Measurements from ENCODE around the gene ZNF611. TPM values are rescaled to one million over a fixed set of nuclear protein-coding genes. Genes with fewer than 3 reads are reported as not detected.
"Not testable (repeated sequence)": the region's sequence is repeated elsewhere in the genome, so short reads cannot be mapped to it uniquely, and the experiment has no call there.

The ZNF611 gene
- total RNA-seq, 1 experiment from 2014 or later = 22.4 TPM

- no peak overlapping the region for H3K4me3 Mint-ChIP-seq
- H3K27me3 Mint-ChIP-seq (ENCODE audit: low read depth) = peaks cover 25% of the 10 kb centered on the region
- no peak for TF ChIP-seq IRF2 (CRISPR knock-in tag; IDR thresholded peaks at IDR 0.05; ENCODE audit: borderline replicate concordance, low read depth)
- TF ChIP-seq, protein P1, sequence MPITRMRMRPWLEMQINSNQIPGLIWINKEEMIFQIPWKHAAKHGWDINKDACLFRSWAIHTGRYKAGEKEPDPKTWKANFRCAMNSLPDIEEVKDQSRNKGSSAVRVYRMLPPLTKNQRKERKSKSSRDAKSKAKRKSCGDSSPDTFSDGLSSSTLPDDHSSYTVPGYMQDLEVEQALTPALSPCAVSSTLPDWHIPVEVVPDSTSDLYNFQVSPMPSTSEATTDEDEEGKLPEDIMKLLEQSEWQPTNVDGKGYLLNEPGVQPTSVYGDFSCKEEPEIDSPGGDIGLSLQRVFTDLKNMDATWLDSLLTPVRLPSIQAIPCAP (CRISPR knock-in tag; IDR thresholded peaks at IDR 0.05) = no peak
- TF ChIP-seq ZNF232 (CRISPR knock-in tag; IDR thresholded peaks at IDR 0.05) = no peak
- no peak for TF ChIP-seq NR1H2 (CRISPR knock-in tag; IDR thresholded peaks at IDR 0.05)
- no peak for TF ChIP-seq AR (CRISPR knock-in tag; IDR thresholded peaks at IDR 0.05)
- TF ChIP-seq CREB1 (CRISPR knock-in tag; IDR thresholded peaks at IDR 0.05) = no peak
- no peak for TF ChIP-seq KAT7 (CRISPR knock-in tag; IDR thresholded peaks at IDR 0.05; ENCODE audit: borderline replicate concordance)
- TF ChIP-seq, protein P2, sequence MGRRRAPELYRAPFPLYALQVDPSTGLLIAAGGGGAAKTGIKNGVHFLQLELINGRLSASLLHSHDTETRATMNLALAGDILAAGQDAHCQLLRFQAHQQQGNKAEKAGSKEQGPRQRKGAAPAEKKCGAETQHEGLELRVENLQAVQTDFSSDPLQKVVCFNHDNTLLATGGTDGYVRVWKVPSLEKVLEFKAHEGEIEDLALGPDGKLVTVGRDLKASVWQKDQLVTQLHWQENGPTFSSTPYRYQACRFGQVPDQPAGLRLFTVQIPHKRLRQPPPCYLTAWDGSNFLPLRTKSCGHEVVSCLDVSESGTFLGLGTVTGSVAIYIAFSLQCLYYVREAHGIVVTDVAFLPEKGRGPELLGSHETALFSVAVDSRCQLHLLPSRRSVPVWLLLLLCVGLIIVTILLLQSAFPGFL (CRISPR knock-in tag; IDR thresholded peaks at IDR 0.05; ENCODE audit: borderline replicate concordance) = no peak
- no peak overlapping the region for H3K27ac Mint-ChIP-seq
- H3K9me3 Mint-ChIP-seq = no peaks in the 10 kb centered on the region
- ChIA-PET CTCF (no interaction called here), POLR2A (no interaction called here)
- ATAC-seq (no peak), DNase-seq (ENCODE audit: low spot score) (no peak)
- peaks cover 19% of the 10 kb centered on the region for H3K4me1 Mint-ChIP-seq
- H3K36me3 Mint-ChIP-seq = no peaks in the 10 kb centered on the region; the same call in 1 of the 2 replicates
These were observed 47.2 kb downstream of the ZNF611 start for GRCh38 chr19:52687684-52688083.

DNA sequence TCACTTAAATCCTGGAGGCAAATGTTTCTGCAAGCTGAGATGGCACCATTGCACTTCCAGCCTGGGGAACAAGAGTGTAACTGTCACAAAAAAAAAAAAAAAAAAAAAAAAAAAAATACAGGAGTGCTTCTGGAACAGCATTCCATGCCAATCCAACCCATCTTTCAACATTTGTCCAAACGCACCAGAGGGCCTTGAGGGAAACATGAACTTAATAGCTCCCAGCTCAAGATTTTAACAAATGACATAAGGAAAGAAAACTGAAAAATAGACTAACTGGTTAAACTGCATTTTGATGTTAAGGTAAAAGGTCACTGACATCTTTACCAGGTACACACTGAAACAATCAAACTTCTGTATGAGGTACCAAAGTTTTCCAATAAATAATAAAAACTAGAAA lies 49.0 kb downstream of the ZNF611 start:
- ATAC-seq = no peak
- no peak overlapping the region for H3K27ac Mint-ChIP-seq
- H3K9me3 Mint-ChIP-seq = no peaks in the 10 kb centered on the region
- H3K36me3 Mint-ChIP-seq = peaks cover 2% of the 10 kb centered on the region; the same call in 1 of the 2 replicates
- no peak overlapping the region for H3K4me3 Mint-ChIP-seq
- CTCF ChIA-PET = no interaction called here
- POLR2A ChIA-PET = no interaction called here
- no peak for TF ChIP-seq ERG (CRISPR knock-in tag; IDR thresholded peaks at IDR 0.05)
- no peak for TF ChIP-seq GTF2I (CRISPR knock-in tag; conservative IDR thresholded peaks at IDR 0.05)
- TF ChIP-seq CBFB (CRISPR knock-in tag; IDR thresholded peaks at IDR 0.05; ENCODE audit: low read depth) = no peak
- no peak for TF ChIP-seq CREM (CRISPR knock-in tag; IDR thresholded peaks at IDR 0.05)
- no peak for TF ChIP-seq FOXP4 (CRISPR knock-in tag; IDR thresholded peaks at IDR 0.05)
- TF ChIP-seq TP53 (CRISPR knock-in tag; IDR thresholded peaks at IDR 0.05) = no peak
- no peak for TF ChIP-seq NR2C2 (CRISPR knock-in tag; IDR thresholded peaks at IDR 0.05)
- no peak for TF ChIP-seq ZMAT4 (CRISPR knock-in tag; IDR thresholded peaks at IDR 0.05)
- no peak for TF ChIP-seq RORB (CRISPR knock-in tag; IDR thresholded peaks at IDR 0.05)
- no peak for TF ChIP-seq ZNF317 (CRISPR knock-in tag; IDR thresholded peaks at IDR 0.05; ENCODE audit: borderline replicate concordance, low read depth)
- TF ChIP-seq SOX15 (CRISPR knock-in tag; IDR thresholded peaks at IDR 0.05) = no peak
- TF ChIP-seq OVOL2 (CRISPR knock-in tag; IDR thresholded peaks at IDR 0.05; ENCODE audit: borderline replicate concordance) = no peak
- TF ChIP-seq ZNF121 (CRISPR knock-in tag; IDR thresholded peaks at IDR 0.05) = no peak
- TF ChIP-seq, protein P1 (CRISPR knock-in tag; IDR thresholded peaks at IDR 0.05) = no peak
- no peak for TF ChIP-seq NR3C1 (CRISPR knock-in tag; conservative IDR thresholded peaks at IDR 0.05; ENCODE audit: low read depth)
- no peak for TF ChIP-seq CTCF (IDR thresholded peaks at IDR 0.05)
- peaks cover 10% of the 10 kb centered on the region for H3K4me1 Mint-ChIP-seq
- peaks cover 13% of the 10 kb centered on the region for H3K27me3 Mint-ChIP-seq (ENCODE audit: low read depth)
- DNase-seq (ENCODE audit: low spot score) = no peak

GRCh38 chr19:52681216-52681615 lies 53.6 kb downstream of the ZNF611 start:
- ATAC-seq; H3K27ac Mint-ChIP-seq; H3K4me3 Mint-ChIP-seq; POLR2A ChIA-PET; H3K27me3 Mint-ChIP-seq (ENCODE audit: low read depth); H3K9me3 Mint-ChIP-seq; DNase-seq (ENCODE audit: low spot score); H3K4me1 Mint-ChIP-seq: not testable (repeated sequence)
- H3K36me3 Mint-ChIP-seq = peaks cover 17% of the 10 kb centered on the region
- CTCF ChIA-PET = interaction anchor here (0.6 kb wide), 1 partner anchor 1745 kb away, joined by 3 read pairs; no protein-coding TSS in a partner anchor

All from WTC11 (cell line).